Gastrocnemius medialis (tissue), 4 donors: Measurements from ENCODE around the gene CFAP210. TPM values are rescaled to one million over a fixed set of nuclear protein-coding genes. Genes with fewer than 3 reads are reported as not detected.
"Not testable (repeated sequence)": the region's sequence is repeated elsewhere in the genome, so short reads cannot be mapped to it uniquely, and the experiment has no call there.

ENCODE experiments used
- ATAC-seq, 2 donors: fragments of 150-250 bp; one replicate each; pipeline ENCODE4 v1.9.1; 2016
- DNase-seq, 2 donors: peaks; one replicate each; pipeline ENCODE4 v3.0.0-alpha.2; 2019
- H3K27ac ChIP-seq, 4 donors: fragments of 200-600 bp; sonication (generic); 1 replicate in 1 of 4; 2 replicates in 3 of 4; pipeline ENCODE4 v1.5.1; 2016 to 2018; ENCODE audit warnings: mild to moderate bottlenecking in 2 of 4, moderate library complexity in 1 of 4
- H3K27me3 ChIP-seq, 3 donors: fragments of 200-600 bp; sonication (generic) in 2 of 3; 1 replicate in 1 of 3; 2 replicates in 2 of 3; pipeline versions ENCODE4 v1.5.1 to v1.6.0; 2016 to 2019; ENCODE audit warnings: mild to moderate bottlenecking in 1 of 3, moderate library complexity in 1 of 3
- H3K36me3 ChIP-seq, 2 donors: fragments of 200-600 bp; sonication (generic) in 1 of 2; one replicate each; pipeline ENCODE4 v1.5.1; 2017 to 2018
- H3K4me1 ChIP-seq, 2 donors: fragments of 200-600 bp; sonication (generic) in 1 of 2; one replicate each; pipeline ENCODE4 v1.5.1; 2016 to 2017; ENCODE audit warnings: mild to moderate bottlenecking in 2 of 2
- H3K4me3 ChIP-seq, 4 donors: fragments of 200-600 bp; sonication (generic) in 3 of 4; 1 replicate in 1 of 4; 2 replicates in 3 of 4; pipeline ENCODE4 v1.5.1; 2016 to 2019; ENCODE audit warnings: mild to moderate bottlenecking in 2 of 4
- H3K9me3 ChIP-seq, 3 donors: fragments of 200-600 bp; sonication (generic) in 2 of 3; 1 replicate in 1 of 3; 2 replicates in 2 of 3; pipeline ENCODE4 v1.5.1; 2016 to 2019
- POLR2A ChIP-seq, 2 donors: fragments of 450-650 bp; IDR thresholded peaks; one replicate each; pipeline ENCODE4 v1.6.1; 2017; ENCODE audit warnings: antibody characterized with exemption in 2 of 2, mild to moderate bottlenecking in 2 of 2, moderate library complexity in 2 of 2
- in situ Hi-C, 4 donors: fragments of 200-750 bp; cut with MboI; loops; one replicate each; pipeline versions ENCODE4 v1.15.0 to v1.8.0; 2017; ENCODE audit warnings: low sequenced_read_pairs in 4 of 4
- intact Hi-C: fragments of 100-400 bp; cut with DNase I; formaldehyde crosslinking; loops from one replicate; pipeline ENCODE4 v1.15.1; 2023; ENCODE audit warnings: low total_unique reads
- total RNA-seq, 4 donors: library from RNA; depleted of rRNA; stranded (reverse); fragments of >200 nt; gene quantifications; one replicate each; pipeline versions ENCODE4 v1.1.0 to v1.2.3, GENCODE V29; 2016
- TF ChIP-seq, protein P1 (sequence below), 5 experiments: fragments of 450-650 bp in 3 of 5; fragments of 200-600 bp in 2 of 5; sonication (generic) in 2 of 5; IDR thresholded peaks in 4 of 5; conservative IDR thresholded peaks in 1 of 5; 1 replicate in 4 of 5; 2 replicates in 1 of 5; pipeline ENCODE4 v1.5.1; 2016 to 2019; ENCODE audit warnings: antibody characterized with exemption in 5 of 5, mild to moderate bottlenecking in 3 of 5, moderate library complexity in 3 of 5

Gene CFAP210
- total RNA-seq, 4 donors from 2014 or later, result not detected

DNA sequence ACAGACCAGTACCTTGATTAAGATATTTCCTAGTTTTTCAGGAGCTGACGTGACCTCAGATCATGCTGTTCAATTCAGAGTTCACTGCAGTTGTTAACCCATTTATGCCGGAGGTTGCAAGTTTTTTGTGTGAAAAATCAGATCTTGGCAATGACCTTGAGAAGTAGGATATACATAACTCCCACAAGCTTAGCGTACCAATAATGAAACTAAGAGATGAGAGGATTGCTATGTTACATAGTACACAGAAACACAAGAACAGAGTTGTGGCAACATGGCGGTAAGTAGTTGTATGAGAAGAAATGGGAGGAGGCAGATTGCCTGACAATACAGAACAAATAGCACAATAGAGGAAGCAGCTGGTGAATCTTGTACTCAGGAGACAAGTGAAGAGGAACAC, 71.0 kb downstream of the CFAP210 start:
- intact Hi-C loops (no loop called here), in situ Hi-C loops (no loop called here)
- Histone ChIP-seq H3K27ac (no peak overlapping the region), H3K27me3 (no peaks in the 10 kb centered on the region), H3K9me3 (no peaks in the 10 kb centered on the region), H3K4me1 (no peaks in the 10 kb centered on the region), H3K4me3 (no peak overlapping the region), H3K36me3 (peaks cover 0 to 16% of the 10 kb centered on the region in 2 donors)
- ATAC-seq, result no peak
- no peak for DNase-seq
- no peak for TF ChIP-seq POLR2A (IDR thresholded peaks at IDR 0.05)
- TF ChIP-seq, protein P1, sequence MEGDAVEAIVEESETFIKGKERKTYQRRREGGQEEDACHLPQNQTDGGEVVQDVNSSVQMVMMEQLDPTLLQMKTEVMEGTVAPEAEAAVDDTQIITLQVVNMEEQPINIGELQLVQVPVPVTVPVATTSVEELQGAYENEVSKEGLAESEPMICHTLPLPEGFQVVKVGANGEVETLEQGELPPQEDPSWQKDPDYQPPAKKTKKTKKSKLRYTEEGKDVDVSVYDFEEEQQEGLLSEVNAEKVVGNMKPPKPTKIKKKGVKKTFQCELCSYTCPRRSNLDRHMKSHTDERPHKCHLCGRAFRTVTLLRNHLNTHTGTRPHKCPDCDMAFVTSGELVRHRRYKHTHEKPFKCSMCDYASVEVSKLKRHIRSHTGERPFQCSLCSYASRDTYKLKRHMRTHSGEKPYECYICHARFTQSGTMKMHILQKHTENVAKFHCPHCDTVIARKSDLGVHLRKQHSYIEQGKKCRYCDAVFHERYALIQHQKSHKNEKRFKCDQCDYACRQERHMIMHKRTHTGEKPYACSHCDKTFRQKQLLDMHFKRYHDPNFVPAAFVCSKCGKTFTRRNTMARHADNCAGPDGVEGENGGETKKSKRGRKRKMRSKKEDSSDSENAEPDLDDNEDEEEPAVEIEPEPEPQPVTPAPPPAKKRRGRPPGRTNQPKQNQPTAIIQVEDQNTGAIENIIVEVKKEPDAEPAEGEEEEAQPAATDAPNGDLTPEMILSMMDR (IDR thresholded peaks at IDR 0.05 in 4 of 5, conservative IDR thresholded peaks at IDR 0.05 in 1 of 5), result no peak

DNA sequence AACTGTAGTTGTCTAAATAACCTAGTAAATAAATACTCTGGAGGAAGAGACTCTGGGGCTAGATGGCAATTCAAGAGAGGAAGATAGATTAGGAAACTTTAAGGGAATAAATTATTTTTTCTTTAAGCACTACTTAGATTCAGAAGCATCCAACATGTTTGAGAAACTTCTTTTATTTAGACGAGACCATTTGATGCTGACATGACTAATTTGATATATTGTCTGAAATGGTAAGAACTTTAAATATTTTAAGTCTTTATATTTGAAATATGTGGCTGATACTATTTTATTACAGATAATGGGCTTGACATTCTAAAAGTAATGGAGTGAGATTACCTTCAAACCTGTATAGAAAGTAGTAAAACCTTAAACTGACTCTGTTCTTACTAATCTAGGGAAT, 73.7 kb downstream of the CFAP210 start:
- Histone ChIP-seq H3K9me3 (no peaks in the 10 kb centered on the region), H3K27ac (no peak overlapping the region), H3K27me3 (no peaks in the 10 kb centered on the region), H3K4me3 (no peak overlapping the region), H3K4me1 (no peaks in the 10 kb centered on the region), H3K36me3 (peaks cover 2 to 31% of the 10 kb centered on the region in 2 donors)
- in situ Hi-C loops, result no loop called here
- intact Hi-C loops, result no loop called here
- DNase-seq (no peak), ATAC-seq (no peak)
- TF ChIP-seq POLR2A (IDR thresholded peaks at IDR 0.05), result no peak
- TF ChIP-seq, protein P1 (IDR thresholded peaks at IDR 0.05 in 4 of 5, conservative IDR thresholded peaks at IDR 0.05 in 1 of 5), result no peak

GRCh38 chr2:169619946-169620345, 74.3 kb downstream of the CFAP210 start:
- ATAC-seq, result no peak
- Histone ChIP-seq H3K9me3 (no peaks in the 10 kb centered on the region), H3K4me1 (no peaks in the 10 kb centered on the region), H3K27me3 (no peaks in the 10 kb centered on the region), H3K4me3 (no peak overlapping the region), H3K36me3 (peaks cover 2 to 32% of the 10 kb centered on the region in 2 donors), H3K27ac (no peak overlapping the region)
- DNase-seq, result no peak
- TF ChIP-seq POLR2A (IDR thresholded peaks at IDR 0.05), result no peak
- TF ChIP-seq, protein P1 (IDR thresholded peaks at IDR 0.05 in 4 of 5, conservative IDR thresholded peaks at IDR 0.05 in 1 of 5), result no peak
- in situ Hi-C loops (no loop called here), intact Hi-C loops (no loop called here)

- H3K4me3 ChIP-seq, intact Hi-C loops, H3K27ac ChIP-seq, H3K9me3 ChIP-seq, in situ Hi-C loops, H3K27me3 ChIP-seq, H3K4me1 ChIP-seq, DNase-seq, ATAC-seq: not testable (repeated sequence)
- peaks cover 2 to 58% of the 10 kb centered on the region in 2 donors for H3K36me3 ChIP-seq
Observed at GRCh38 chr2:169615982-169616381, 78.2 kb downstream of the CFAP210 start.

DNA sequence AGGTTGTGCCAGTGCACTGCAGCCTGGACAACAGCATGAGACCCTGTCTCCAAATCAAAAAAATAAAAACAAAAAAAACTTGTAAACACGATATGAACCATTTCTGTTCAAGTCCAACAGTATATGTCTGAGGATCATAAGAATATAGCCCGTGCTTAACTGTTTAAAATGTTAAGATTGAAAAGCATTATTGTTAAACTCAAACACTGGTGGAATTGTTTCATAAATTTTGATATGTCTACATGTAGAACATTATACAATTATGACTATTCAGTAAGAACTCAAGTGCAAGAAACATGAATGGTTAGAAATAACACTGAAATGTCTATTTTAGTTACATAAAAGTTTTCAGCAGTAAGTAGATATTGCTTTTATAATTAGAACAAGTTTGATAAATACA, 80.3 kb downstream of the CFAP210 start:
- intact Hi-C loops, result no loop called here
- DNase-seq, result no peak
- TF ChIP-seq, protein P1 (IDR thresholded peaks at IDR 0.05 in 4 of 5, conservative IDR thresholded peaks at IDR 0.05 in 1 of 5), result no peak
- no peak for TF ChIP-seq POLR2A (IDR thresholded peaks at IDR 0.05)
- Histone ChIP-seq H3K4me1 (no peaks in the 10 kb centered on the region), H3K27me3 (no peaks in the 10 kb centered on the region), H3K27ac (no peak overlapping the region), H3K36me3 (peaks cover 2 to 78% of the 10 kb centered on the region in 2 donors), H3K4me3 (no peak overlapping the region), H3K9me3 (no peaks in the 10 kb centered on the region)
- in situ Hi-C loops, result no loop called here
- no peak for ATAC-seq
